Right hindlimb (tissue), 1 donor: ENCODE data around the gene PDCD1LG2.
A peak's percentile ranks its signal among the peaks of the same experiment; 100 is the strongest.
"Not testable (repeated sequence)": the region's sequence is repeated elsewhere in the genome, so short reads cannot be mapped to it uniquely, and the experiment has no call there.

Source experiments
- DNase-seq: peaks from one replicate; pipeline ENCODE4 v3.0.0-alpha.2; 2018

The PDCD1LG2 gene

DNA sequence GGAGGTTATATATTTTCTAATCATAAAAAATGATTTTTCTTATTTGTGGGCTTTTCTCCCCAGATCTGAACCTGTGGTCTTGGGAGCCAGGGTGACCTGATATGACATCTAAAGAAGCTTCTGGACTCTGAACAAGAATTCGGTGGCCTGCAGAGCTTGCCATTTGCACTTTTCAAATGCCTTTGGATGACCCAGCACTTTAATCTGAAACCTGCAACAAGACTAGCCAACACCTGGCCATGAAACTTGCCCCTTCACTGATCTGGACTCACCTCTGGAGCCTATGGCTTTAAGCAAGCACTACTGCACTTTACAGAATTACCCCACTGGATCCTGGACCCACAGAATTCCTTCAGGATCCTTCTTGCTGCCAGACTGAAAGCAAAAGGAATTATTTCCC, 59.6 kb downstream of the PDCD1LG2 start:
- DNase-seq = no peak

DNA sequence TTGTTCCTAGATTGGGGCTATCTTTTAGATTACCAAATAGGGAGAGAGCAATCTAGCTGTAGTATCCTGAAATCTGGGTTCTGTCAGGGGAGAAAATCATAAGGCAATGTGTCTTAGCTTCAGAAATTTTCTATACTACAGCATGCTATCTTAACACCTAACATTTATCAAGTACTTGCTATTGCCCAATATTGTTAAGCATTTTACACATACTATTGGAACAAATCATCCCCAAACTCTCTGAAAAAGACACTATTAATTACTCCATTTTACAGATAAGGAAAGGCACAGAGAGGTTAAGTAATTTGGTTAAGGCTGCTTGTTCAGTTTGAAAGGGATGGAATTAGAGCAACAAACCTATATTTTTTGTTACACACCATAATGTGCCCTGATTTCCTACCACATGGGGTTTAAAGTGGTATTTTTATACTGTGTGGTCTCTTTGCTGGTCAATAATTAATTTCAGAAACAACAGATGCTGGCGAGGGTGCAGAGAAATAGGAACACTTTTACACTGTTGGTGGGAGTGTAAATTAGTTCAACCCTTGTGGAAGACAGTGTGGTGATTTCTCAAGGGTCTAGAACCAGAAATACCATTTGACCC, 61.4 kb downstream of the PDCD1LG2 start:
- DNase-seq = no peak

DNA sequence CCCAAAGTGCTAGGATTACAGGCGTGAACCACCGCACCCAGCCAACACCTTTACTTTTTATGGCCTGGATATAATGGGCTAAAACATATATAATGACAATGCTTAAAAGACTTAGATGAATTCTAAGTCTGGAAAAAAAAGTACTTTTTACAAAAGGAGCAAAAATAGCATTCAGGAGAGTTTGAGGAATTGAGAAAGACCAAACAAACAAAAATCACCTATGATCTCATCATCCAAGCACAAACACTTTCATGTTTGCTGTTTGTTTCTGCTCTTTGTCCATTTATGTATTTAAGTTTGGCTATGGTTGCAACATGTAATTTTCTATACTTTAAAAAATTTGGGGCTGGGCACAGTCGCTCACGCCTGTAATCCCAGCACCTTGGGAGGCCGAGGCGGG, 63.8 kb downstream of the PDCD1LG2 start:
- DNase-seq = no peak

DNA sequence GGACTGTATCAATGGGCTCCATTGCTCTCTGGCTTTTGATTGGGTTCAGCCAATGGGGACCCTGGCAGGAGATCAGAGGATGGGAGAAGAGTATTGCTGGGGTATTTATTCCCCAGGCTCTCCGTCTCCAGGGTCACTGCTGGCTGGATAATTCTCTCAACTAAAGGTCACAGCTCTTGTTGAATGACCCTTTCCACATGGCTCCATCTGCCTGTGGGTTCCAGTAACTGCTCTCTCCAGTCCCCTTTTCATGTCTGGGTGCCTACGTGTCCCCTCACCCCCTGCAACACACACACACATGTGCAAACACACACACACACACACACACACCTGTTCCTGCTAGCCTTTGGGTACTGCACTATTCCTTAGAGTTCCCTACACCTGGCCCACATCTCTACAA, 64.7 kb downstream of the PDCD1LG2 start:
- no peak for DNase-seq

- DNase-seq = no peak
Measured at GRCh38 chr9:5577225-5577624, 66.9 kb downstream of the PDCD1LG2 start.

DNA sequence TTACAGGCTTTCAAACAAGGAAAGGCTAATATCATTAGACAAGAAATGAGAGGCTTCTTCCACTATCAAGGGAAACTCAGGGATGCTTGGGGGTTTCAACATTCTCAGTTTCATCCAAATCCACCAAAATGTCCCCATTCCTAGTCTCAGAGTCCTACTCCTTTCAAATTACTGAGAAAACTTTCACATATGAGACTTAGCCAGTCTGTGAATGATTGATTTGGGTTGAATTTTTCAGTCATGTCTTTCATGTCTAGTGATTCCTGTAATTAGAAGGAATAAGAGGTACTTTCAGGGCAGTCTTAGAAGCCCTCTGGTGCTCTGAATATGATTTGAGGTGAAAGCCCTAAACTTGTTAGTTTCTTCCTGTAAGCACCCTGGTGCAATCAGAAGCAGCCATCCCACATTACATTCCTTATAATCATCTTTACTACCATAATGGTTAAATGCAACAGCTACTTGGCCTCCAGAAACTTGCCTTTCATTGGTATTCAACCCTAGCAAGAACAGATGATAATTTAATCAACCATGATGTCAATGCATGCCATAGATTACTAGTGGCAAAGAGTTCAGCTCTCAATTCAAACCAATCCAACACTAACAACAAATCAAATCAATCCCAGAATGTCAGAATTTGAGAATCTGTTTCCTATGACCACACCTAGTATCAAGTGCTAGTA, 67.8 kb downstream of the PDCD1LG2 start:
- no peak for DNase-seq

DNA sequence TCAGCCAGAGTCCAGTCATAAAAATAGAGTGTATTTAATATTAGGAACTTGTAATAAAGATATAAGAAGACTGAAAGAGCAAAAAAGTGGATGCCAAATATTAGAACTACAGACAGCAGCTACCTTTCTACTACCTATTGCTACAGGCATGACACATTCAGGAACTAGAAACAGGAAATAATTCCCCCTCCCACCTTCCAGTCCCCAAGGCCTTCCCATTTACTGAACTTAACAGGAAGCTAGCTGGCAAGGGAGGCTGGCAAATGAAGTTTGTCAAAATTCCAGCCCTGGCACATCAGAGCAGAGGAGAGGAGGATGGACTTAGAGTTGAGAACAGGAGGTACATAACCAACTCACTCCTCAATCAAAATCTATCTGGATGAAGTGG, 68.4 kb downstream of the PDCD1LG2 start:
- no peak for DNase-seq

DNA sequence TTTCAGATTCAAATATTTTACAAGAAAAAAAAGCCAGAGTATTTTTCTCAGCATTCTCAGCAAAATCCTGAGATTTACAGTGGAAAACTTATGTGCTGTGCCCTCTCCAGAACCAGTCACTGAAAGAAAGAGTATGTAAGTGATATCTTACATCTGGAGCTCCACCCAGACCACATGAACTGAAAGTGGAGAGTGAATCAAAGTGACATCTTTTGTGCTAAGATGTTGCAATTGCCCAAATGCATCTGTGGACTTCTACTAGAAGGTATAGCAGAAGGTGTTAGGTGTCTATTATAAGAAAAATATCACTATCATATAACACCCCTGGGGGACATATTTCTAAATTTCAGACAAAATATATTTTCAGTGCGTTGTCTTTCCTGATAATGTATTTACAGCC, 69.5 kb downstream of the PDCD1LG2 start:
- DNase-seq = no peak

DNA sequence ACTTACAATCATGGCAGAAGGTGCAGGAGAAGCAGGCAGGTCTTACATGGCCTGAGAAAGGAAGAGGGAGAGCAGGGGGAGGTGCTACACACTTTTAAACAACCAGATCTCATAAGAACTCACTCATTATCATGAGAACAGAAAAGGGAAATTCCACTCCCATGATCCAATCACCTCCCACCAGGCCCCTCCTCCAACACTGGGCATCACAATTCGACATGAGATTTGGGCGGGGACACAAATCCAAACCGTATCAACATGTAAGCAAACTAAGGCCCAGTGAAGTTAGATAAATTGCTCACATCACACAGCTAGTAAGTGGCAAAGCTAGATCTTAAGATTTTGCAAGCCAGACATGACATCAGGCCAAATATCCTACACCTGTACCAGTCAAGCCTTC, 70.3 kb downstream of the PDCD1LG2 start:
- no peak for DNase-seq

DNA sequence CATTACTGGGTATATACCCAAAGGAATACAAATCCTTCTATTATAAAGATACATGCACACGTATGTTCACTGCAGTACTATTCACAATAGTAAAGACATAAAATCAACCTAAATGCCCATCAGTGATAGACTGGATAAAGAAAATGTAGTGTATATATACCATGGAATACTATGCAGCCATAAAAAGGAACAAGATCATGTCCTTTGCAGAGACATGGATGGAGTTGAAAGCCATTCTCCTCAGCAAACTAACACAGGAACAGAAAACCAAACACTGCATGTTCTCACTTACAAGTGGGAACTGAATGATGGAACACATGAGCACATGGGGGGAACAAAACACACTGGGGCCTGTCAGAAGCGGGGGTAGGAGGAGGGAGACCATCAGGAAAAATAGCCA, 71.4 kb downstream of the PDCD1LG2 start:
- not testable (repeated sequence) for DNase-seq

- peak; percentile 40 for DNase-seq
Measured at GRCh38 chr9:5582835-5583195, 72.5 kb downstream of the PDCD1LG2 start.

GRCh38 chr9:5586391-5586802, 76.1 kb downstream of the PDCD1LG2 start:
- no peak for DNase-seq

DNA sequence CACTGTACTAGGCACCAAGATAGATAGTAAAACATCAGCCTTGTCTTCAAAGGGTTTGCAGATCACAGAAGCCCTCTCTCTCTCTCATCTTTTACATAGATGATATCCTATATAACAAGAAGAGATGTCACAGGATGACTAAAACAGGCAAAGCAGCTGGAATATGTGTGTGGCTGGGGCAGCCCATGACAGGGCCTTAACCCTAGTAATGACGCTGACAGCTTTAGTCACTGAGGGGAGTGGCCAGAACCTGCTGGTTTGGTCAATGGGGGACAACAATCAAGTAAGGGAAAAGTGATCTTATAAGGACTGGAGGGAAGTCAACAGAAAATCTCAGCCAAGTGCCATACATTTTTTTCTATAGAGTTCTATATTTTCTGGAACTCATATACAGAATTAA, 76.7 kb downstream of the PDCD1LG2 start:
- DNase-seq = no peak

GRCh38 chr9:5592231-5592630, 81.9 kb downstream of the PDCD1LG2 start:
- DNase-seq = no peak

GRCh38 chr9:5592904-5593303, 82.6 kb downstream of the PDCD1LG2 start:
- no peak for DNase-seq

- DNase-seq = no peak
Measured at GRCh38 chr9:5593904-5594303, 83.6 kb downstream of the PDCD1LG2 start.

DNA sequence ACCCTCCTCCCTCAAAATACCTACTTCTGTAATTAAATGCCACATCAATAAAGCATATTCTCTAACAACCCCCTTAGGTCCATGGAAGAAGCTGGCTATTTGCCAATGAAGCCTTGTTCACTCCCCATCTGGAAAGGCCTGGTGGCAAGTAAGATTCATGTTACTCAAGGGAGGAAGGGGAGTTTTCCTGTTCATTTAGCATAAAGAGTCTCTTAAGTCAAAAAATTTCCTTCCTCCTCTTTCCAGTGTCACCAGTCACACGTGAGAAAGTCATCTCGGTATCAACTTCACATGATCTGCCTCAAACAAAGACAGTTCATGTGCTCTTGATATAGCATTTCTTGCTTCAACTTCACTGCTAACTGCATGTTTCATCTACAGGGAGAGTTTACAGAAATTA, 85.8 kb downstream of the PDCD1LG2 start:
- no peak for DNase-seq

- no peak for DNase-seq
Measured at GRCh38 chr9:5608298-5609225, 98.2 kb downstream of the PDCD1LG2 start.

DNA sequence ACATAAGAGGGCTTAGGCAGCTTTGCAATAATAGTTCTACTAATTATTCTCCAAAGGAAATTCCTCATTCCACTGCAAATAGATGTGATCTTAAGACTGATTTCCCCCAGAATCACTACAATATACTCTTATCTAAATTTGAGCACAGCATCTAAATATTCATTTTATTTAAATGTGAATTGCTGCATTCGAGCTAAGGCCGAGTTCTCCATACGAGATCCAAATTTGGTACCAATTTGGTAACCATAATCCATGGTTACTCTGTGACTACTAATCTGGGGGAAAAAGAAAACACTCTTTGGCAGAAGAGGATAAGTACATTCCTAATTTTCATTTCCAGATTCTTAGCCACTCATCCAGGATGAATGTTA, 98.9 kb downstream of the PDCD1LG2 start:
- no peak for DNase-seq

DNA sequence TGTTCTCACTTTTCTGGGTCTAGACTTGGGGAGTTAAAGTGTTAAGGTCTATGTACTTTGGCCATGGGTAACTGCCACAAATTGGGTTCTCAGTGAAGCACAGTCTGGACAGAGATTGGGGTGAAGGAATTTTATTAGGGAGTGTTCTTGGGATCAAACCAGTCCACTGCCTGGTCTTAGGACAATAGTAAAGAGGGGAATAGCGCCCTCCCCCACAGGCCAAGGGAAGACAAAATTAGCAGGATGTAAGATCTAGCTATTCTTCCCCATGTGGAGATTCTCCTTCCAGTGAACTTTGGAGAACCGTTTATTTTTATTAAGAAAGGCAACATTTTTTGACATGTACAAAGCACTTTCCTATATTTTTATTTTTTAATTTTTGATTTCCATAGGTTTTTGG, 100.2 kb downstream of the PDCD1LG2 start:
- no peak for DNase-seq

DNA sequence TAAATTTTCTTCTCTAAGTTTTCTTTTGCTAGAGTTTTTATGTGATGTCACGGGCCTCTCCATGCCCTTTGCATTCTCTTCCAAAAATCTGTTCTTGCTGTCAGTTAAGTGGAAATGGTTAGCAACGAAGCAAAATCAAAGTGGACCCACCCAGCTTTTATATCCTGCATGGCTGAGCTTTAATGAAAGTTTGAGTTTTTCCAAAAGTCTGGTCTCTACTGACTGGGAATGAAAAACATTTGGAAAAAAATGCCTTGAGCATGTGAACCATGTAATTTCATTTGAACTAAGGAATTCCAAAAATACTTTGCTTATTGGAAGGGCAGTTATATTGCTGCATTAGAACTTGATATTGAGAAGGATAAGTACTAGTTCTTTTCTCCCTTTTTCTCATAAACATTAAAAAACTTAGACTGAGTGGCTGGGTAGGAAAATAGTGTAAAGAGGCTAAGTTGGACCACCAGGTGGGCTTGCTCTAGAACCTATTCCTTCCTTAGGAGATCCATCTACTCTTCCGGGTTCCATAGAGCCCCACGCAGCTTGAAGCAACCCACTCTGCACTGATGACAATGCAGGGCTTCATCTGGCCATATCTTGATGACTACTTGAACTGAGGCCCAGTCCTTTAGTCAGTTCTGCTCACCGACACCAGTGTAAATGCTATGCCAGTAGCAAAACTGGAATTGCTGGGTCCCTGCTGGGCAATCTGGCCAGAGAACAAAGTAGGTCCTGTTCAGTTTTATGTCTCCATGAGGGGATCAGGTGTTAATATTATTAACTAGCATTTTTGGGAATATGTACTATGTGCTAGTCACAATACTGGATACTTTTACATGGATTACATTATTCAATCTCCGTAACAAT, 101.2 kb downstream of the PDCD1LG2 start:
- DNase-seq = no peak

- DNase-seq = no peak
Measured at GRCh38 chr9:5612185-5612530, 101.8 kb downstream of the PDCD1LG2 start.

DNA sequence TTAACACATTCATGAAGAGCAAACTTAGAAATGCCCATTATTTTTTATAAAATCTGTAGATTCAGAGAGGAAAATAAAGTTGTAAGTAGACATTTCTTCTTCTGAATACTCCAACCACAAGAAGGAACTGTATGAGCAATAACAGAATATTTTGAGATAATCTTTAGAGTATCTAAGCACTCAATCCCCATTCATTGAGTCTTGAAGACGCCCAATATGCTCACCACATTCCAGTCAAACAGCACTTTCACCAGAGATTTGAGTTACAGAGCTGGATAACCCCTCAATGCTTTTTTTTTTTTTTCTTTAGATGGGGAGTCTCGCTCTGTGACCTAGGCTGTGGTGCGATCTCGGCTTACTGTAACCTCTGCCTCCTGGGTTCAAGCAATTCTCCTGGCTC, 103.9 kb downstream of the PDCD1LG2 start:
- DNase-seq = no peak
